GM19463 (cell line): ENCODE measurements around the gene AACS.
"Not testable (repeated sequence)": the region's sequence is repeated elsewhere in the genome, so short reads cannot be mapped to it uniquely, and the experiment has no call there.

Experiments
- ATAC-seq: cut with Tn5 transposase; IDR thresholded peaks from one replicate; pipeline ENCODE4 v1.9.1; 2021; ENCODE audit warnings: mild to moderate bottlenecking, moderate library complexity; ENCODE audit not compliant: unreplicated experiment

The AACS gene

DNA sequence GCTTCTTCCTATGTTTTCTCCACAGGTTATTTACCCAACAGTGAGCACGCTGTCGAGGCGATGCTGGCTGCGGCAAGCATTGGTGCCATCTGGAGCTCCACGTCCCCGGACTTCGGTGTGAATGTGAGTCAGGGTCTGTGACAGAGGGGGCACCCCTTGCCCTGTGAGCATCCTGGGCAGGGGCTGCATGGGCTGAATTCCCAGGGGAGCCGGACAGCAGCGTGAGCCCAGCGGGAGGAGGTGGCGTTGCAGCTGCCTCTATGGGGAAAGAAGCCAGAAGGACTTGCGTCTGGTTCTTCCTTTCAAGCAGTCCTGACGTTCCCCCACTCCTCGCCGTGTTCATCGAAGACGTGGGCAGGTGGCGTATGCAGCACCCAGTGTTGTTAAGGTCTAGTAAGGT lies 26.2 kb downstream of the AACS start:
- no peak for ATAC-seq

GRCh38 chr12:125092108-125092871 lies 27.1 kb downstream of the AACS start:
- ATAC-seq: no peak

GRCh38 chr12:125092872-125093680 lies 27.8 kb downstream of the AACS start:
- no peak for ATAC-seq

DNA sequence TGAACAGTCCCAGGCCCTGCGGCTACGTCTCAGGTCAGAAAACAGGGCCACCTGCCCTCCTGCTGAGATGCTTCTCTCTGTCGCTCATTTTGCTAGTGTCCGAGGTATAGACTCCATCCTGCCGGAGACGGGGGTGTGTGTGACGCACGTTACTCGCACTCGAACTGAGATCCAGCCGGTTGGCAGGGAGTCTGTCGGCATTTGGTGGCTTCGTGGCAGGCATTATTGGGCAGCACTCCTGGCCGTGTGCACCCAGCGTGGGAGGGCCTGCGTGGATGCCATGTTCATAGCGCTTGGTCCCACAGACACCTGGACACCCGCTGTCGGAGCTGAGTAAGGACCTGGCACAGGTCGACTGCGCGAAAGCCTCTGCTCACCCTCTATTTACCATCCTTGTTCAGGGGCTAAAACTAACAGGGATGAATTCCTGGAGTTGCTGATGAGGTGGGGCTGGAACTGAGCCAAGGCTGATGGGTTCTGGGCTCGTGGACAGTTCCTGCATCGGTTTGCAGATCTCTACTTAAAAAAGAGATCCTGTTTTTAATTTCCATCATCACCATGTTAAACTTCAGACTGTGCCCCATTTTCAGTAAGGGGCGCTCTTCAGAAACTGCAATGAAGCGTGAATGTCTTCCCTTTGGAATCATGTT lies 28.6 kb downstream of the AACS start:
- ATAC-seq: no peak

- ATAC-seq: no peak
Measured at GRCh38 chr12:125096894-125097293, 31.7 kb downstream of the AACS start.

GRCh38 chr12:125097427-125097826 lies 32.2 kb downstream of the AACS start:
- ATAC-seq: no peak

DNA sequence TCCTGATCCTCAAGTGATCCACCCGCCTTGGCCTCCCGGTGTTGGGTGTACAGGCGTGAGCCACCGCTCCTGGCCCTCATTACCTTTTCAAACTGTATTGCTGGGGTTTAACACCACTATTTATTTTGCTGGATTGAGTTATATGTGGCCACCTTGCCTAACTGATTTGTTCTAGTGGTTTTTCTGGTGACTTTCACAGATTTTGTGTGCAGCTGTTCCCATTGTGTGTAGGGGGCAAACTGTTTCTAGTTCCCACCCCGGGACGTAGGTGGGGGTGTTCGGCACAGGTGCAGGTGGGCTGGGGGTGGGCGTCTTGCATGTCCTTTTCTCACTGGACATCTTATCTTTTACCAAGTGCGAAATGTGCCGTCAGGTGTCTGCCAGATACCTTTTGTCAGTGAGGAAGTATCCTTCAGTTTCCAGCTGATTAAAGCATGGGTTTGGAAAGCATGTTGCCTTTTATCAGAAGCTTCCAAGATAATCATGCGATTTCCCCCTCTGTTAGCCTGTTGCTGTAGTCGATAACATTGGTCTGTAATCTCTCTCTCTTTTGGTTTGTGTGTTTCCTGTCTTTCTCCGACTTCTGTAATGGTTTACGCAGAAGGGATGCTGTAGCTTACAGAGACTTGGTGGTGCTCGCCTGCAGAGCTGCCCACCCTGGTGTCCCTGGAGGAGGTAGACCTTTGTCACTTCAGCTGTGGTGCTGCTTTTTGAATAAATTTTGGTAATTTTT lies 33.6 kb downstream of the AACS start:
- ATAC-seq: no peak

DNA sequence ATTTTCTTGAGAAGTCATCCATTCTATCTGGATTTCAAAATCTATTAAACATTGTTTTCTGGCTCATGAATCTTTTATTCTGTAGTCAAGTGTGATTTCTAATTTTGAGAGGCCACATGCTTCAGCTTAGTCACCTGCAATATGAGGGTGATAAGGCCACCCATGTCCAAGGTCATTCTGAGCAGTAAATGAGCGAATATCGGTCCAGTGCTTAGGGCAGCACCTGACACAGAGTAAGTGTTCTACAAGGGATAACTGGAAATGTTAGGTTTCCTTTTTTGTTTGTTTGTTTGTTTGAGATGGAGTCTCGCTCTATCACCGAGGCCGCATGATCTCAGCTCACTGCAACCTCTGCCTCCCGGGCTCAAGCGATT lies 34.2 kb downstream of the AACS start:
- ATAC-seq: no peak

- no peak for ATAC-seq
Measured at GRCh38 chr12:125100551-125101434, 35.6 kb downstream of the AACS start.

GRCh38 chr12:125104982-125105381 lies 39.7 kb downstream of the AACS start:
- no peak for ATAC-seq

DNA sequence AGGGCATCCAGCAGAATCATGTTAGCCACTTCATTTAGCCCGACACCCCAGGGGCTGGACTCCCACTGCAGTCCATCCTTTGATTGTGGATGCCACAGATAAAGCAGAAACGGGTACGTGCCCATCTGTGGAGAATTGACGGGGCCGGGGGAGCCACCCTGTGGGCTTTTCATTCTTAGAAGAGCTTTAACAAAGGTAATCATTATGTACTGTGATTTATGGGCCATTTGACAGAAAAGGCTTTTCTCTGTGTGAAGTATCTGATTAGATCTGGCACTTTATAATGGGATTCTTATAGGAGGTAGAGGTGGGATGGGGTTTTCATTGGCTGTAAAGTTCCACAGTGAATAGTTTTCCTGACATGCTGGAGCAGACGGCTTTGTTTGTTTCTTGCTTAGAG lies 40.4 kb downstream of the AACS start:
- ATAC-seq: no peak

GRCh38 chr12:125110641-125111360 lies 45.6 kb downstream of the AACS start:
- ATAC-seq: no peak

DNA sequence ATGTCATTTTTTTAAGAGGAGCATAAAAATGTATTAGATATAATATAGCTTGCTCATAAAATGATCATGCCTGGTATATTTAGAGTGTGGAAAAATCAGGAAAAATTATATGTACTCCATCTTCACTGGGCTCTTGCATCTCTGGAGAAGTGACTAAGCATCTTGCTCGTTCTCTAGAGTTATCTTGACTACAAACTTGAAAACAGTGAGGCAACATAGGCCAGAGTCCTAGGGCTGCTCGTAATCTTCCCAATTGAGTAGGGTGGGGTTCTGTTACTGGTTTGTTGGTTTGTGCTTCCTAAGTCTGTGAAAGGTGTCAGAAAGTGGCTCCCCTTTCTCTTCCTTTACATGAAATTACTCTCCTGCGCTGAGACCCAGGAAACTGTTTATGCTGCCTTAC lies 46.2 kb downstream of the AACS start:
- no peak for ATAC-seq

GRCh38 chr12:125112614-125113013 lies 47.4 kb downstream of the AACS start:
- ATAC-seq: not testable (repeated sequence)

DNA sequence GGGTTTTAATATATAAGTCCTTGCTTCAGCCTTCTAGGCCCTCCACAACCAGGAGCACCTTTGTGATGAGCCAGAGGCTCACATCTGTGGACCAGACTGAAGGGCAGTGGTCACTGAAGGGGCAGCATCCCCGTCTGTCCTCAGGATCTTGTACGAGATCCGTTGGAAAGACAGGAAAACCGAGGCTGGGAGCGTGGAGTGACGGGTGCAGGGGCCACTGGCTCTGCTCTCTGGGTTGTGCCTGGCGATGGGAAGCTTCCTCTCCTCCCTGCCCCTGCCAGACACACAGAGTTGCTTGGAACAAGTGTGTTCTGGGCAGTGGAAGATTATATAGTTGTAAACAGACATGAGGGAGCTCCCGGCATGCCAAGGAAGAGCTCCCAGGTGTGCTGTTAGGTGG lies 48.0 kb downstream of the AACS start:
- ATAC-seq: no peak

DNA sequence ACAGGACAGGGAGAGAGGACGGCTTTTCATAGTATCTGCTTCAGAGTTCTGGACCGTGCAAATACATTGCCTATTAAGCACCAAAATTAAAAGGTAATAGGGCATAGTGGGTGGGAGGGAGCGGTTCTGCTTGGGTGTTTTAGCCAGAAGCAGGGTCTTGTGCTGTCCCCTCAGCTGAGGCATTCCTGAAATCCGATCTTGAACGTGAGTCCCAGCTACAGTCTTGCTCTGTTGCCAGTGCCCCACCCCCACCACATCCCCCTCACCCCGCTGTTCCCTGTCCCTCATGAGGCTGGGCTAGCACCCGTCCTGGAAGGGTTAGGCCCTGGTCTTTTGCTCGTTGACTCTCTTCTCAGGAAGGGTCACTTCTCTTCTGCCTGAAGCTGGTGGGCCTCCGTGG lies 48.6 kb downstream of the AACS start:
- no peak for ATAC-seq

GRCh38 chr12:125114365-125115141 lies 49.3 kb downstream of the AACS start:
- ATAC-seq: peak; percentile 87

DNA sequence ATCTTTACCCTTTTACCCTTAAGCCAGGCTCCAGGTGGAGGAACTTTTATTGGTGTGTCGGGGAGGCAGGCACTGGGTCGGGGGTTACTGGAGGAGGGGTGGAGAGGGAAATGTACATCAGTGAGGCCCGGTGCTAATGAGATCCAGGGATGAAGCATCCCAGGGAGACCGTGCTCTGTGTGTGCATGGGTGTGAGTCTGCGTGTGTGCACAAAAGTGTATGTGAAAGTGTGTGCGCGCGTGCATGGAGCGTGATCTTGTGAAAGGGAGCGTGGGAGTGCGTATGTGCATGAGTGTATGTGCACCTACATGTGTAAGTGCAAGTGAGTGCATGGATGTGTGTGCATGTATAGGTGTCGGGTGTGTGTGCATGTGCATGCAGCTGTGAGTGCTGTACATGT lies 55.3 kb downstream of the AACS start:
- no peak for ATAC-seq

- no peak for ATAC-seq
Measured at GRCh38 chr12:125121106-125121505, 55.9 kb downstream of the AACS start.
